Esophagus mucosa (tissue), 1 donor: Measurements from ENCODE around the gene EZH1. TPM values are rescaled to one million over a fixed set of nuclear protein-coding genes. Genes with fewer than 3 reads are reported as not detected.
A peak's percentile ranks its signal among the peaks of the same experiment; 100 is the strongest.
"Not testable (repeated sequence)": the region's sequence is repeated elsewhere in the genome, so short reads cannot be mapped to it uniquely, and the experiment has no call there.

Experiments
- ATAC-seq: fragments of 200-7000 bp; cut with Tn5 transposase; one replicate; pipeline ENCODE4 v1.9.1; 2020
- total RNA-seq: library from RNA; stranded (reverse); gene quantifications from one replicate; pipeline ENCODE4 v1.2.4, GENCODE V29; 2023
- donor health status: DM: yes; HTN: yes; CAD: no.

The EZH1 gene
- total RNA-seq, 1 donor from 2014 or later: 14.4 TPM

DNA sequence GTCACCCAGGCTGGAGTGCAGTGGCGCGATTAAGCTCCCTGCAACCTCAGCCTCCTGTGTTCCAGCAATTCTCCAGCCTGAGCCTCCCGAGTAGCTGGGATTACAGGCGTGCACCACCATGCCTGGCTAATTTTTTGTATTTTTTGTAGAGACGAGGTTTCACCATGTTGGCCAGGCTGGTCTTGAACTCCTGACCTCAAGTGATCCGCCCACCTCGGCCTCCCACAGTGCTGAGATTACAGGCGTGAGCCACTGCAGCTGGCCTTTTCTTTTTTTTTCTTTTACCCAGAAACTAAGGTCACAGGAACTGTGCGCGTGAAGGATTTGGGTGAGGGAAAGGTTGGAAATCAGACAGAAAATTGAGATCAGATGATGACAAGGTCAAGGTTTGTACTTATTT is 25.1 kb upstream of the EZH1 start:
- ATAC-seq: not testable (repeated sequence)

DNA sequence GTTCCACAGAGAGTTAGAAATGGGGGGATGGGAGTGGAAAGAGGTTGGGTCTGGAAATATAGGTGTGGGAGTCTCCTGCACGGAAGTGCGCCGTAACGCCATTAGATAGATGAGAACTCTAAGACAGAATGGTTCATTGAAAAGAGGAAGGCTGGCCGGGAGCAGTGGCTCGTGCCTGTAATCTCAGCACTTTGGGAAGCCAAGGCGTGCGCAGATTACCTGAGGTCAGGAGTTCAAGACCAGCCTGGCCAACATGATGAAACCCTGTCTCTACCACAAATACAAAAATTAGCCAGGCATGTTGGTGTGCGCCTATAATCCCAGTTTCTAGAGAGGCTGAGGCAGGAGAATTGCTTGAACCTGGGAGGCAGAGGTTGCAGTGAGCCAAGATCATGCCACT is 23.2 kb upstream of the EZH1 start:
- ATAC-seq: not testable (repeated sequence)

DNA sequence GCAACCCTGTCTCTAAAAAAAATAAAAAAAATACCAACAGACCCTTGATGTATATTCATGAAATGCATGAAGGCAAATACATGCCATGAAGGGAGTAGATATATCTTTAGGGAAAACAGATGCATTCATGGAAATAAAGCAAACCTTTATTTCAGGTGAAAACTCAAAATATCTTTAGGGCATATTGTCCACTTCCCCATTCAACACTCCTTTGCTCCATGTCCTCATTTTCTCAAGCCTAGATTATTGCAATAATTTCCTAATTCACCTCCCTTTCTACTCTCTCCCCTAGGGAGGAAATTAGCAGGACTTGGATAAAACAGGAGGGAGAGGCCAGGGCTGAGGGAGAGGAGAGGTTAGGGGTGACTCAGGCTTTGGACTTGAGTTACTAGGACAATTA is 22.7 kb upstream of the EZH1 start:
- no peak for ATAC-seq

DNA sequence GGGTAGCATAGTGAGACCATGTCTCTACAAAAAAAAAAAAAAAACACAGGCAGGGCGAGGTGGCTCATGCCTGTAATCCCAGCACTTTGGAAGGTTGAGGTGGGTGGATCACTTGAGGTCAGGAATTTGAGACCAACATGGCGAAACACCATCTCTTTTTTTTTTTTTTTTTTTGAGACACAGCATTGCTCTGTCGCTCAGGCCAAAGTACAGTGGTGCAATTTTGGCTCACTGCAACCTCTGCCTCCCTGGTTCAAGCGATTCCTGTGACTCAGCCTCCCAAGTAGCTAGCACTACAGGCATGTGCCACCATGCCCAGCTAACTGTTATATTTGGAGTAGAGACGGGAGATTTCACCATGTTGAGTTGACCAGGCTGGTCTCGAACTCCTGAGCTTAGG is 21.3 kb upstream of the EZH1 start:
- no peak for ATAC-seq

DNA sequence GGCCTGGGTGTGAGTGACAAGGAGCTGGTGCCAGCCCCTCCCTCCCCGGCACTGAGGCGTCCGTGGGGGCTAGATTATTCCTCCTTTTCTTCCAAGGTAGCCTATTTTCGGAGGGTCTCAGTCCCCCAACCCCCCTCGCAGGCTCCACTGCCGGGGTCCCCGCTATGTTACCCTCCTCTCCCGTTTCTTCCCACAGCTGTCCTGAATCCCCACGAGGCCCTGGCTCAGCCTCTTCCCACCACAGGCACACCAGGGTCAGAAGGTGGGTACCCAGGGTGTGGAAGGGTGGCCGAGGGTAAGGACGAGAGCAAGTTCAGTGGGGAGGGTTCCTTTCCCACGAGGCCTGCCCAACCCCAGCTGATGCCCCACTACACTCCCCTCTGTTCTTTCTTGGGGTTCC is 16.8 kb upstream of the EZH1 start:
- ATAC-seq: no peak

DNA sequence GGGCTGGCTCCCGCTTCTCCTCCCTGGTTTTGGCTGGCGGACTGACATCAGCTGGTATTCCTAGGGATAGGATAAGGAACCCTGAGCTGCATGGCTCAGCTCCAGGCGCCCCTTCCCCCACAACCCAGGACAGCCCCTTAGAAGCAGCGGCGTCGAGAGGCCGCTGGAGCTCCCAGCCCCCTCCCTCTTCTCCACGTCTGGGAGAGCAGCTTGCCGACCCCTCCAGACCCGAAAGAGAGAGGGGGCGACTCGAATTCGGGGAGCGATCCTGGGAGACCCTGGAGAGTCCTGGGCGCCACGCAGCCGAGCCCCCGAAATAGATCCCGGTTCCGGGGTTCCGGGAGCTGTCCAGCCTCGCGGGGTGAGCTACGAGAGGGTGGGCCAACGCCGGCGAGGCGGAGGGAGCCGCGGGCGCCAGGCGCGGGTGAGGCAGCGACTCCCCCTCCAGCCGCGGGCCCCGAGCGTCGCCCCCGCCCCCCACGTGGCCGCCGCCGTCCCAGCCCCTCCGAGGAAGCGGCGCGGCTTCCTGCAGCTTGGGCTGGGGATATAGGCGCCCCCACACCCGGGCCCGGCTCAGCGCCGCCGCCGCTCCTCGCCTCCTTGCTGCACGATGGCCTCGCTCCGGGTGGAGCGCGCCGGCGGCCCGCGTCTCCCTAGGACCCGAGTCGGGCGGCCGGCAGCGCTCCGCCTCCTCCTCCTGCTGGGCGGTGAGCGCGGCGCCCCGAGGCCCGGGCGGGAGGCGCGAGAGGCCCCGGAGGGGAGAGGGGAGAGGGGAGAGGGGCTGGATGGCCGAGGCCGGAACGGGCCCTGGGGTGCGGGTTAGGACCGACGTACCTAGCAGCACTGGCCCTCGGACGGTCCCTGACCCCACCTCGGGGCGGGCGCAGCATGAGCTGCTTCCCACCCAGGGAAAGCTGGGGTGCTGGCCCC is 16.1 kb upstream of the EZH1 start, which contains the start of gene RAMP2:
RAMP2 (plus strand) TSS at position 576 of the 930 bp plus-strand sequence; CDS start at position 611, 35 bp downstream.
- peak; percentile 31 for ATAC-seq

DNA sequence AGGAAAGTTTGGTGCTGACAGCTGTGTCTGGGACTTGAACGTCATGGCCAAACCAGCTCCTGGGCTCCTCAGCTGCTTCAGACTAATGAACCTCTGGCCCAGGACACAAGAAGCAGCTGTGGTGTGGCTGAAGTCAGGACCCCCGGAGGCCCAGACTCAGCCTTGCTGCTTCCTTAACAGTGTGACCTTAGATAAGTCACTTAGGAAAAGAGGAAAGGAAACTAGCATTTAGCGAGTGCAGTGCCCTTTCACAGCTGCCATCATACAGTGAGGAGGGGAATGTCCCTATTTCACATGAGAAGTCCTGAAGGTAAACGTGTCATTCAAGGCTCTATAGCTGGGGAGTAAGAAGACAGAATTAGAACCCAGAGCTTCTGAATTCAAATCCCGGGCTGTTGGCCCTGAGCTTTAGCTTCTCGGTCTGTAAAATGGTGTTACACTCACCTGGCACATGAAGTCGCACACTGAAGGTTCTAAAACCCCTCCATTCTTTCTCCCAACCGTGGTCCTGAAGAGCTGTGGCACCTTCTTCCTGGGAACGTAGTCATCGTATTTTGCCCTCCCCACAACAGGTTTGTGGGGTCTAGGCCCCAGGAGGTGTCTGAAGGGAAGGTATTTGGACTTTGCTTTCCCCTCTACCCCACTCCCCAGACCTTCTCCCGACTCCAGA is 15.3 kb upstream of the EZH1 start:
- no peak for ATAC-seq

DNA sequence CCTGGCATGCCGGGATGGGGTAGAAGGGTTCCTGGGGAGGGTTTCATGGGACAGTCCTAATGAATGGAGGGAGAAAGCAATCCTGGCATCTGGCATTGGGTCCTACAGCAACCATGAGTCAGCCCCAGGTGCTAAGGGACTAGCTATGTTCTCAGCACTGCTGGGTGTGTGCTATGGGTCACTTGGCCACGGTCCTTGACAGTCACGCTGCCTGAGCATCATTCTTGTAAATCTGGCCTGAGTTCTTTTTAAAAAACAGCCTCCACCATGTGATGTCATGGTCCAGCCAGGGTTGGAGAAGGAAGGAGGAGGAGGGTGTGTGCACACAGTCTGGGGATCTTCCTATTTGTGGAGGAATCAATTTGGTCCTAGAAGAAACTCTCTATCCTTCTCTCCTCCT is 9.9 kb upstream of the EZH1 start:
- ATAC-seq: peak; percentile 97

DNA sequence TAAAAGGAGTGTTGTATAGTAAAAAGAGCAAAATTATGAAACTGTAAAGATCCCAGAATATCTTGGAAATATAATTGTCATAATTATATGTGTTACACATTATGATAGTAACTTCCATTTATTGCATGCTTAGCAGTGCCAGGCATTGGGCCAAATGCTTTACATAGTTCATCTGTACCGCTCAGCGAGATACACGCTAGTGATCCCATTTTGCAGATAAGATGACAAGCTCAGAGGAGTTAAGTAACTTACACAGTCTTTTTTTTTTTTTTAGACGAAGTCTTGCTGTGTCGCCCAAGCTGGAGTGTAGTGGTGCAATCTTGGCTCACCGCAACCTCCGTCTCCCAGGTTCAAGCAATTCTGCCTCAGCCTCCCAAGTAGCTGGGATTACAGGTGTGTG is 6.8 kb upstream of the EZH1 start:
- ATAC-seq: no peak

DNA sequence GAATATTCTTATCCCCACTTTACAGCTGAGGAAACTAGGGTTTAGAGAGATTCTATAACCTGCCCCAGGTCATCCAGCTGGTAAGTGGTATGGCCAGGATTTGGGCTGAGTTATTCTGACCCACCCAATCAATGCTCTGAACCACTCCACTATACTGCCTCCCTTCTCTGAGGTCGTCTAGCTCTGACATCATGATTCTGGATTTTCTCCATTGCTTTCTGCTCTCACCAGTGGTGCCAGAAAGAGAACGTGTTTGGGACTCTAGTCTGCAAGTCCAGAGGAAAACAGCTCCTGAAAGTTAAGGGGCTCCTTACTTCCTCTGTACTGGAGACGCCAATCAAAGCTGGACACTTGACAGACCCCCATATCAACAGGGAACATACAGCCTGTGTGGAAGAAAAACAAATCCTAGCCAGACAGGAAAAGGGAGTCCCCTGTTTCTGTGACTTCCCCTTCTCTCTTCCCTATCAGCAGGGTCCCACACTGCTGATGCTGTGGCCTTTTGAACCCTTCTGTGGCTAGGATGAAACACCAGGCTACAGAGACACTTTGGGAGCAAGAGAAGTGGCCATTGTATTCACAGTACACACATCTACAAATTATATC is 6.0 kb upstream of the EZH1 start:
- ATAC-seq: no peak

DNA sequence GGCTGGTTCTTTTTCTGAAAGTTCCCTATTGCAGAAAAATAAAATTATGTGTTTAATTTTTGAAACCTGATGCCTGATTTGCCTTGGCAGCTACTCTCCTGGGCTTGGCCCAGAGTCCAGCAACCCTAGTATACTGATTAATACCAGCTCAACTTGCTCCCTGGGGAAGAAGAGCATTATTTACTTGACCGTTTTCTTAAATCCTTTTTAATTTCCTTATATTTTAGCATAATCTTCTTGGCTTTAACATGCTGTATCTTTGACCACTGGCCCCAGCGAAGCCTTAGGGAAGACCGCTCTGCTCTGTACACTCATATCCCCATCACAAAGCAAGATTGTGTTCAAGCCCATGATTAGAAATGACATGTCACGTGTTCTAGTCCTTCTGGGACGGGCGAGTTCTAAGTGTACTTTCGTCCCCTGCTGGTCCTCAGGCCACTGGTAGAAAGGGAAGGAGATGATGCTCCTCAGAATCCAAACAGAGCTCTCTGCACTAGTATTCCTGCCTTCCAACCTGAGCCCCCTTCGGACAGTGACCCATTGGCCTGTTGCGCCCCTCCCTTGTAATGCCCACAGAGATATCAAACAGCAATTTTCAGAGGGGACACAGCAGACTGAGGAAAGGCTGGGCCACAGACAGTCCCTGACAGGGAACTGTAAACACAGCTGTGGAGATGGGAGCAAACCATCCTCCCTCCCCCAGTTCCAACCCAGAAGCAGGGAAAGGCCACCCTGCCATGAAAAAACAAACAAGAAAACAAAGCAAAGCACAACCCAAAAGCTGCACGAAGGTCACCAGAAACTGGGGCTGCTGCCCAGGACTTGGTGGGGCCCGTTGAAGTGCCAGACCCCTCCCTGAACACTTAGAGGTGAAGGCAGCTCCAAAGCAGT is 4.3 kb upstream of the EZH1 start:
- no peak for ATAC-seq

DNA sequence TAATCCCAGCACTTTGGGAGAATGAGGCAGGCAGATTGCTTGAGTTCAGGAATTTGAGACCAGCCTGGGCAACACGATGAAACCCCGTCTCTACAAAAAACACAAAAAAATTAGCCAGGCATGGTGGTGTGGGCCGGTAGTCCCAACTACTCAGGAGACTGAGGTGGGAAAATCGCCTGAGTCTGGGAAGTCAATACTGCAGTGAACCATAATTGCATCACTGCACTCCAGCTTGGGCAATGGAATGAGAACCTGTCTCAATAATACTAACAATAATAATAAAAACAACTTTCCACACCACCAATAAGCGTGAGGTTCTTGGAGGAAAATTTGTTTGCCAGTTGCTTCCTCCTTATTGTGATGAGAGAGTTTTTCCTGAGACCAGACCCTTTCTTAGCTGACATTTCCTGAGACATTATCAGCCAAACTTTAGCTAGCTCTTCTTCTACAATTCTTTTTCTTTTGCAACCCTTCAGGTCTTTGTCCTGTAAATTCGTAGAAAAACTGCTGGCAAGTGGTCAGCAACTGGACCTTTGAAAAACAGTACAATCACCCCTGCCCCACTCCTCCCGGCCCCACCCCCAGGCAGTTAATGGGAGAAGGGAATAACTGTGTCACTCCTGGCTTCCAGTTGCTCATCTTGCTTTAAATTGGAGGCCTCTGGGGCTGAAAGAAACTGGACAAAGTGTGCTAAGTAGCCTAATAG is 3.5 kb upstream of the EZH1 start:
- no peak for ATAC-seq

DNA sequence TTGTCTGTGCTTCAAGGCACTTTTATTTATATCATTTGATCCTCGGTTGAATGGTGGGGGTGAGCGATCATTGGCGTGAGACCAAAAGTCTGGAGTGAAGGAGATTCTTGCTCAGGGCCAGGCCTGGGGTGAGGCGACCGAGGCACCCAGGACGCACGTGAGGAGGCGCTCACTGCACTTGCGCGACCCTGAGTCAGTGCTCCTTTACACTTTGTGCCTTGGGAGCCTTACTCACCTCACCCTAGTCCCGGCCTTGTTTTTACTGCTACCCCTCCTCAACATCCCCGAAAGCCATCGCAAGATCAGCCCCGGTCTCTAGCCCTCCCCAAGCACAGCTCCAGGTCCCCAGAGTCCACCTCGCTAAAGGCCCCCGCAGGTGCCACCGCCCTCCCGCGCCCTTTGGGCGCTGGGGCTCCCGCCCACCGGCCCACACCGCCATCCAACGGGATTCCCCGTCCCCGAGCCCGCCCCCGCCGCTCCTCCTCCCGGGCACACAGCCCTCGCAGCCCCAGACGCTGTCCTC is 496 bp downstream of the EZH1 start:
- peak; percentile 81 for ATAC-seq

DNA sequence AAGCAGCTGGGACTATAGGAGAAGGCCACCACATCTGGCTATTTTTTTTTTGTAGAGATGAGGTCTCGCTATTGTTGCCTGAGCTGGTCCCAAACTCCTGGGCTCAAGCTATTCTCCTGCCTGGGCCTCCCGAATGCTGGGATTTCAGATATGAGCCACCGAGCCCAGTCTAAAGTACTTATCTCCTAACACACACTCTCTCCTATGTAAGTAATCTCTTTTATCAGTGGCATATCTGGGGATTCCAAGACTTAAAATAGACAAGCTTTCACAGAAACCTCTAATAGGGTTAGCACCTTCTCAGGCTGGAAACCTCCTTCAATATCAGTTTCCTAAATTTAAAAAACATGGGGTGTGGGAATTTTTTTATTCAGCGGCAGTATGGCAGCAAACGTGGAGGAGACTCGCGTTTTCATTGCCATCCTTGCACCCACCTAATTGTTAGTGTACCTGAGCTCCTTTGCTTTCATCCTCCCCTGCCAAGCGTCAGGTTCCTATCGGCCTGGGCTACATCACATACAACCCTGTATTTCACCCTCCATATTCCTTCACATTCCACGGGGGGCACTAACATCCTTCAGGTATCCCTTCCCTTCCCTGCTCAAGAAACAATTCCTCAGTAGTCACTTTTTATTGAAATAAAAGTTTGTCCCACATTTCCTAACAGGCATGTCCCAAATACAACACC is 1.1 kb downstream of the EZH1 start:
- ATAC-seq: no peak

DNA sequence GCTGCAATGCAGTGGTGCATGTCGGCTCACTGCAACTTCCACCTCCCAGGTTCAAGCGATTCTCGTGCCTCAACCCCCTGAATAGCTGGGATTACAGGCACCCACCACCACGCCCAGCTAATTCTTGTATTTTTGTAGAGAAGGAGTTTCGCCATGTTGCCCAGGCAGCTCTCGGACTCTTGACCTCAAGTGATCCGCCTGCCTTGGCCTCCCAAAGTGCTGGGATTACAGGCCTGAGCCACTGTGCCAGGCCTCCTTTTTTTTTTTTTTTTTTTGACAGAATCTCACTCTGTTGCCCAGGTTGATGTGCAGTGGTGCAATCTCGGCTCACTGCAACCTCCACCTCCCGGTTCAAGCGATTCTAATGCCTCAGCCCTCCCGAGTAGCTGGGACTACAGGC is 1.9 kb downstream of the EZH1 start:
- not testable (repeated sequence) for ATAC-seq

DNA sequence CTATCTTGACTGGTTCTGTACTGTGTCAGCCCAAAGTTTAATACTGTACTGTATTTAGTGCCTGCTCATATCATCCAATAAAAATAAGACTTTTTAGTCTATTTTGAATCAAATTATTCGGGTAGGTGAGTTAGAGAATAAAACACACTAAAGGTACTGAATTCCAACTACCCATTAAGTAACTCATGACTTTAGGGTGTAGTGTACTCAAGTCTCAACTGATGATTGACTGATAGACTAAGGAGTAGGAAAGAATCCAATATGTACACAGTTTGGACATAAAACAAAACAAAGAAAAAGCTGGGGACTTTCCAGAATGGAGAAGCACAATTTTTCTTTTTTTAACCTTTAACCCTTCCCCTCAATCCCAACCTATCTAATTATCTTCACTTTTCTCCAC is 4.1 kb downstream of the EZH1 start:
- no peak for ATAC-seq

DNA sequence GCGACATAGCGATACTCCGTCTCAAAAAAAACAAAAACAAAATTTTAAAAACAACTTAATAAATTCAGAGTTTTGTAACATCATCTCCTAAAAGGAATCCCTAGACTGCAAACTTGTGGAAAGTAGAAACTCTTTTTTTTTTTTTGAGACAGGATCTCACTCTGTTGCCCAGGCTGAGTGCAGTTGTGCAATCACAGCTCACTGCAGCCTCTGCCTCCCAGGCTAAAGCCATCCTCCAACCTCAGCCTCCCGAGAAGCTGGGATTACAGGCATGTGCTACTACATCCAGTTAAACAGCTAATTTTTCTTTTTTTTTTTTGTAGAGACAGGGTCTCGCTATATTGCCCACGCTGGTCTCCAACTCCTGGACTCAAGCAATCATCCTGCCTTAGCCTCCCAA is 19.7 kb downstream of the EZH1 start:
- ATAC-seq: no peak

DNA sequence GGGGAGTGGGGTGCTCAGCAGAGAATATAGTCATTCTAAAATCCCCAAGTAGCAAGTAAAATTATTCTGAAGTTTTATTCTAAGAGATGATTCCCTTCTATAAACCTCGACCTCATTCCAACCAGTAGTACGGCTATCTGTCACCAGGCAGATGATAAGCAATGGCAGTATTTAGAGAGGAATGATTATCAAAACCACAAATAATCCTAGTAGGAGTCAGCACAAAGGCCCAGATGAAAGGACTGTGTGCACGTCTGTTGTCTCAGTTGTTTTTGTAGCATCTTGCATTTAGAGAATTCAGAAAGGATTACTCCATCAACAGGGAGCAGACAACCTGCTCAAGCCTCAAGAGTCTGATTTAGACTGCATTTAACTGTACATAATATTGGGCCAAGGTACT is 21.2 kb downstream of the EZH1 start:
- ATAC-seq: no peak

DNA sequence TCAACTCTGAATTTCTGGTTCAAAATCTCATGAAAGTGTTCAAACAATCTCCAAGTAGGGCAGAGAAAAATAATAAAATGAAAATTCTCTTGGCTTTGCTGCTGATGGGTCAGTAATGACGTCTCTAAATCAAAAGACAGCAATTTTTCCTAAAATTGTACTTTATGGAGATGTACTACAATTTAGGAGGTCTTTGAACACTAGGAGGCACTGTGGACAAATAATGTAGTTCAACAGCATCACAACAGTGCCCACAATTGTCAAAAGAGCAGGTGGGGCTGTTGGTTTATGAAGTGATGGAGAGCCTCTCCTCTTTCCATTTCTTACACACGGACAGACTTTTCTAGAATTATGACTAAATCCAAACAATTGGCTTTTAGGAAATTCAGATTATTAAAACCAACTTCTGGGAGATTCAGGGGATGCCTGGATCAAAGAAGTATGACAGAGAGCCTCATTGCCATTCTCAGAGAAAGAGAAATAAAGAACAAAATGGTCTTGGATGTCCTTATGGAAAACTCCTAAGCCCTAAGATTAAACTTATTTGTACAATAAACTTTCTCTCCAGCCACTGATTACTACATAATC is 23.8 kb downstream of the EZH1 start:
- ATAC-seq: peak; percentile 66

DNA sequence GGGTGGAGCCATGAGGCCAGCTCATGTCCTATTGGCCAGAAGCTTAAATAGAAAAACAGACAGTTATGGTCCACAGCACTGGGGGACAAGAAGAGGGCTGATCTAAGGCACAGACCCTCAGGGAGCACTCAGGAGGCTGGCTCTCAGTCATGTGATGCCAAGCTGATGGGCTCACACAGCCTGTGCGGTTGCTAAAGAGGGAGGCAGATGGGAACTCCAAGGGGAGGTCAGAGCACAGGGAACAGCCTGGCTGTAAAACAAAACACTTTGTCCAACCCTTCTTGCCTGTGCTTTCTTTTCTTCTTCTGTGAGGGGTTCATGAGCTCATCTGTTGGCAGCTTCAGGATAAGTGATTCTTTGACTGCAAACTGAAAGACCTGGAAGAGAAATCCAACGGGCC is 35.3 kb downstream of the EZH1 start:
- no peak for ATAC-seq

DNA sequence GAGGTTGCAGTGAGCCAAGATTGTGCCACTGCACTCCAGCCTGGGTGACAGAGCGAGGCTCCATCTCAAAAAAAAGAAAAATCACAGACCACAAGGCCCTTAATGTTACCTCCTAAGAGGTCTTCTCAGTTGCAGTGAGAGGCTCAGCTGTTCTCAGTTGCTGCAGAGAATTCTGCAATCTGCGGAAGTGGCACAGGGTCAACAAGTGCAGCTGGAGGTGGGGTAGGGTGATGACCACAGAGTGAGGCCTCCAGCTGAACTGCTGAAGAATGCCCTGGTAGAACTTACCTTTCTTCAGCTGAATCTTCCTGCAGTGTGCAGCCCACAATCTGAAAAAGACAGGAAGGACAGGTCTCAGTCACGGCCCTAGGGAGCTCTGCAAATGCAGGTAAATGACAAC is 36.3 kb downstream of the EZH1 start:
- ATAC-seq: no peak
